NK-92 (cell line): ENCODE data around the gene TMEM150B.

Source experiments
- DNase-seq: peaks from one replicate; lab custom pipeline; 2025; ENCODE audit not compliant: unreplicated experiment; lab: John Stamatoyannopoulos, UW

Gene TMEM150B

DNA sequence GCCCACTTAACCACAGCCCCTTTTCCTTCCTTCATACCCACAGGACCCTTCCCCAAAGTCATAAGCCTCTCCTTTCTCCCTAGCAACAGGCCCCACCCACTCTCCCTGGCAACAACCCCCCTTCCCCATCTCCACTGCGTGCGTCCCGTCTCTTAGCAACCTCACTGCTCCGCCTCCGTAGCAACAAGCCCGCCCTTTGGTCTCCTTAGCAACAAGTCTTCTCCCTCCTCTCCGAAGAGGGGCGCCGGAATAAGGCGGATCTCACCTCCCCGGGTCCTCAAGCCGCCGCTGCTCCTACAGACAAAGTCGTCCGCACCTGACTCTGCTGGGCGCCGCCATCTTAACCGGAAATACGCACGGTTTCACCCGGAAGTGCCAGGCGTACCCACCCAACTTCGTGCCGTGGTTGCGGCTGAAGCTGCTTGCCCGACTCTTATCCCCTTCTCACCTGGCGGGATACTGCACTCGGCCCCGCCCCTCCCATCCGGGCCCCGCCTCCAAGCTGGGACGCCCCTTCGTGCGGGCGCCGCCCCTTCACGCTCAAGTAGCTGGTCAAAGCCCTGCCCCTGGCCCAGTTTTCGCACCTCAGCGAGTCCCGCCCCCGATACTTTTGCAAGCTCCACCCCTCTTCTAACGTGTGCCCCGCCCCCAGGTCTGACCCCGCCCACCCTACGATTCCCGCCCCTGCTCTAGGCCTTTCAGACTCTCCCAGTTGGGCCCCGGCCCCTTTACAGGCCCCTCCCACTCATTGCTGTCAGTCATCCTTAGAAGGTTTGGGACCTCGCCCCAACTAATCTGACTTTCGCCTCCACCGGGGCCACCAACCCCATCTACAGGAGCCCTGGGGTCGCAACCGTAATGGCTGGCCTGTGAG, 45.1 kb downstream of the TMEM150B start, which contains the start of gene HSPBP1:
Gene HSPBP1, minus strand, starts transcription at position 341 of the 874 bp plus-strand sequence. CDS start 502 bp downstream, outside the sequence.
- DNase-seq, result peak; percentile 46

DNA sequence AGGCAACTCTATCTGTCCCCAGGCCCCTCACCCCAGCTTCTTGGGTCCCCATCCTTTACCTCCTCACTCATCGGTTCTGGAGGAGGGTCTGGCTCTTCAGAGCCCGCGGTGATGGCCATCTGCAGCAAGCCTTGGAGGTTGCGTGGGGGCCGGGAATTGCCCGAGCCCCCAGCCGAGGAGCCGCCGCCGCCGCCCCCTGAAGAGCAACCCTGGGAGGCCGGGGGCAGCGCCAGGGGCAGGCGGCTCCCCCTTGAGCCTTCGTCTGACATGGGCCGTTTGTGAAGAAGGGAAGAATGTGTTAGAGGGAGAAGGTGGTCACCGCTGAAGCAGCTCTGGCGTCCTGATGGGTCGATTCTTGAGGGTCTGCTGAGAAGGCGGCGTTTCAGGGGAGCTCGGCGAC, 45.8 kb downstream of the TMEM150B start:
- no peak for DNase-seq

DNA sequence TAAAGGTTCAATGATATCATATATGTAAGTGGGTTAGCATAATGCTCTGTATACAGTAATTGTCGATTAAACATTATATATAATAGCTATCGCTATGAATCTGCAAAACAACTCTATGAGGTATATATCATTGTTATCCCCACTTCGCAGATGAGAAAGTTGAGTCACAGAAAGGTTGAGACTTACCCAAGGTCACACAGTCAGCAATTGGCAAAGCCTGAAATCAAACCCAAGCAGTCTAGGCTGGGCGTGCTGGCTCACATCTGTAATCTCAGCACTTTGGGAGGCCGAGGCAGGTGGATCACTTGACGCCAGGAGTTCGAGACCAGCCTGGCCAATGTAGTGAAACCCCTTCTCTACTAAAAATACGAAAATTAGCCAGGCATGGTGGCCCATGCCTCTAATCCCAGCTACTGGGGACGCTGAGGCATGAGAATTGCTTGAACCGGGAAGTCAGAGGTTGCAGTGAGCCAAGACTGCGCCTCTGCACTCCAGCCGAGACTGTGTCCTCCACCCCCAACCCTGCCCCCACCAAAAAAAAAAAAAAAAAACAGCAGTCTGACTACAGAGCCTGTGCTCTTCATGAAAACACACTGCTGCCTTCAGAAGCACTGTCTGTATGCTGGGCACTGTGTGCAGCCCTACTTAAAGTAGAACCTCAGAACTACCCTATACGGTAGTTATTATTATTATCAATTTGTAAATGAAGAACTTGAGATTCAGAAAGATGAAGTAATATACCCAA, 46.6 kb downstream of the TMEM150B start:
- no peak for DNase-seq

DNA sequence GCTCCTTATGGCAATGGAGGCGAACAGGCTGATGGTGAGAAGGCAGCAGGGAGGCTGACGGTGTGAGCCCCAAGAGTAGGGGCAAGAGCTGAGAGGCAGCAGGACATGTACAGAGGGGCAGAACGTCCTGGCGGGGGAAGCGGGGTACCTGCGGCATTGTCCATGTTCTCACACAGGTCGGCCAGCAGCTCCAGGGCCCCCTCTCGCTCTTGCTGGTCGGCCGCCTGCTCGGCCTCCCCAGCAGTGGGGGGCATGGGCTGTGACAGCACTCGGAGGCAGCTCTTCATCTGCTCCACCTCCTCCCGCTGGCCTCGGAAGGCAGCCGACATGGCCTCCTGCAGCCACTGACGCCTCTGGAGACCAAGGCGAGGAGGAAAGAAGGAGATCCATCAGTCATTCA, 47.6 kb downstream of the TMEM150B start:
- DNase-seq, result no peak

DNA sequence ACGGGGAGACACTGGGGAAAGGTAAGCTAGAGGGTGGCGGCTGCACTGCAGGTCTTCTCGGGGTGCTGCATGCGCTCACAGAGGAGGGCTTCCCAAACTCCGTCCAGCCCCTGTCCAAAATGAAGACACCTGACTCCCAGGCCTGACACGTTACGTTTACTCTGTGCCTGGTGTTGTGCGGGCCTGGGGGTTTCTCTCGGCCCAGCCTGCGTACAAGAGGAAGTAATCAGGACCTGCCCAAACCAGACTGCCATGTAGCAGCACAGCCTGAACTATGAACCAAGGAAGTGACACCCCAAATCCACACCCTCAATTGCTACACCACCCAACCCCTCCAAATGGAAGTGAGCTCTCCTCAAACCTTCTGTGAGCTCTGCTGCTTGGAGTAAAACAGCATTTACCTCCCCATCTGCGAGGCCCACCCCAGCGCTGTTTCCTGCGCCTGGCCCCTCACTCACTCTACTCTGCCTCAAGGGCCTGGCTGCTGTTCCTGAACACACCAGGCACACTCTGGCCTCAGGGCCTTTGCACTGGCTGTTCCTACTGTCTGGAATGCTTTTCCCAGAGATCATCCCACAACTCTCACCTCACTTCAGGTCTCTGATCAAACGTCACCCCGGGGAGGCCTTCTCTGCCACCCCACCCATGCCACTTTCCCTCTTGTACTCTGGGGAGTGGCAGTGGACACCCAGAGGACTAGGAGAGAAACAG, 48.3 kb downstream of the TMEM150B start:
- no peak for DNase-seq

DNA sequence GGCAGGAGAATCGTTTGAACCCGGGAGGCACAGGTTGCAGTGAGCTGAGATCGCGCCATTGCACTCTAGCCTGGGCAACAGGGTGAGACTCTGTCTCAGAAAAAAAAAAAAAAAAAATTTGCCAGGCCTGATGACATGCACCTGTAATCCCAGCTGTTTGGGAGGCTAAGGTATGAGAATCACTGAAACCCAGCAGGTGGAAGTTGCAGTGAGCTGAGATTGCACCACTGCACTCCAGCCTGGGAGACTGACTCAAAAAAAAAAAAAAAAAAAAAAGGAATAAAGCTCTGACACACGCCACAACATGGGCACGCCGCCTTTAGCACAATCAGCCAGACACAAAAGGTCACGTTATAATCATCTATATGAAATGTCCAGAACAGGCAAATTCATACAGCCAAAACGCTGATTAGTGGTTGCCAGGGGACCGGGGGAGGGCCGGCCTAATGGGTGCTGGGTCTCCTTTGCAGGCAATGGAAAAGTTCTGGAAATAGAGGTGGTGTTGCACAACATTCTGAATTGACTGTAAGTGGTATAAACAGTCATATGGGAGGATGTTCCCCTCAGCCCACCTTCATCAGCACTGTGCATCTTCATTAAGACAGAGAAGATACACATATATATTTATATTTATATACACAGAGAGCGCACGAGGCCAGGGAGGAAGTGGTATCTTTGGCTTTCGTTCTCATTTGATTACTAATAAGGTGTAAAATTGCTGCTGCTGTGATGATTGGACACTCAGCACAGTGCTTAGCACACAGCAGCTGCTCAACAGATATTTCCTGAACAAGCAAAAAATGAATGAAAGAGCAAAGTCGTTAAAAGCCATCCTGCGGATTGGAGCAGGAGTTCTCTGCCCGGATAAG, 49.1 kb downstream of the TMEM150B start:
- no peak for DNase-seq

DNA sequence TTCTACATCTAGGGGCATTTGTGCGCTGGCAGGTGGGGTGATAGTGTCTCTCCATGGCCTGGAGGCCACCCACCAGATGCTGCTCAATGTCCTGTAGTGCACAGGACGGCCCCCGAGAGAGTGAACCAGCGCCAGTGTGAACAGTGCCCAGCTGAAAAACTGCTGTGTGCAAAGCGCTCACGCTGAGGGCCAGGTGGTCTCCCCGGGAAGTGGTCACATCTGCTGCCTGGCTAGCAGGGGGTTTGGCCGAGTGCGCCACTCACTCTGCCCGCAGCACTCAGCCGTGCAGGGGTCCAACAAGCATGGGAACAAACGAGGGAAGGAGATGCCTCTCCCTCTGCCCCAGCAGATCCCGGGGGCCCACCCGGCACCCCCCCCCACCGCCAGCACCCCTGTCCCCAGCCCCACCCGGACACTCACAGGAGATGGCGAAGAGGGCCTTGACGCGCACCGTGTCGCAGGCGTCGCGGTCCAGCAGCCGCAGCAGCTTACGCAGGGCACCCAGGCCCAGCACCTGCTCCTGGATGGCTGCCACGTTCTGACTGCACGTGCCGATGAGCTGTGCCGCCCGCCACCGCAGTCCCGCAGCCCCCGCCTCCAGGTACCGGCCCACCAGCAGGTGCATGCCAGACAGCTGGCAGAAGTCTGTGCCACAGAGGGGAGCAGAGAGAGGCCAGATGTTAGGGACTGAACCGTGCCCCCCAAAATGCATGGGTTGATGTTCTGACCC, 51.0 kb downstream of the TMEM150B start:
- DNase-seq, result no peak

DNA sequence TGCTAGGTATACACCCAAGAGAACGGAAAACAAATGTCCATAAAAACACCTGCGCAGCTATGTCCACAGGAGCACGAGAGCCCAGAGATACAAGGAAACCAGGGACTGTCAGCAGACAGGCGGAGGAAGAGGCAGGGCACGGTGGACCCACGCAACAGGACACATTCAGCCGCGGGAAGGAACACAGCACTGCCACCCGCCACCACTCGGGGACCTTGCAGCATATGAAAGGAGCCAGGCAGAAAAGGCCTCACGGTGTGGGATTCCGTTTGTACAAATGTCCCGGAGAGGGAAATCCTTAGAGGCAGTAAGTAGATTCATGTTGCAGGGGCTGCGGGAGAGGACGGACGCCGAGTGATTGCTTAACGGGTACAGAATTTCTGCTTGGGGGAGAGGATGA, 53.0 kb downstream of the TMEM150B start:
- no peak for DNase-seq

DNA sequence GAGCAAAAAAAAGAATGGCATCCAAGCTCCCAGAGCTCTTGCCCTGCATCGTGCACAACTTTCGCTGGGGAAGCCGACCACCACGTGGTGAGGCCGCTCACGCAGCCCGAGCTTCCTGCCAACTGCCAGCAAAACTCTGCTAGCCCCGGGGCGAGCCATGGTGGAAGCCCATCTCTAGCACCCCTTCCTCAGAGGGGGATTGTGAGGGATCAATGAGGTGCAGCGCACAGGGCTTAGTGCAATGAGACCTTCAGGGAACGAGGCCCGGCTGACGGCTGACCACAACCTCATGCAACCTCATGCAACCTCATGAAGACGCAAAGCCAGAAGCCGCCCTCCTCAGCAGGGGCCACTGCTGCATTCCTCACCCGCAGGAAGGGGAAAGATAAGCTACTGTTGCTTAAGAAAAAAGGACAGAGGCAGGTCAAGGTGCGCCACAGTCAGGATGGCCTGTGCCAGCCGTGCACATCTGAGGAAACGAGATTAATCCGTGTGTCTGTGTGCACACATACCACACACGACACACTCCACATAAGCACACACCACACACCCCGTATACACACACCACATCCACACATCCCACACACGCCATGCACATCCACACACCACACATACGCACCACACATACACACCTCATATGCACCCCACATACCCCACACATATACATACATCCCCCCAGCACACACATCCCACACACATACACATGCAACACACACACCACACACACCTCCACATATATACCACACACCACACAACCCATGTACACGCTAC, 54.8 kb downstream of the TMEM150B start:
- no peak for DNase-seq

DNA sequence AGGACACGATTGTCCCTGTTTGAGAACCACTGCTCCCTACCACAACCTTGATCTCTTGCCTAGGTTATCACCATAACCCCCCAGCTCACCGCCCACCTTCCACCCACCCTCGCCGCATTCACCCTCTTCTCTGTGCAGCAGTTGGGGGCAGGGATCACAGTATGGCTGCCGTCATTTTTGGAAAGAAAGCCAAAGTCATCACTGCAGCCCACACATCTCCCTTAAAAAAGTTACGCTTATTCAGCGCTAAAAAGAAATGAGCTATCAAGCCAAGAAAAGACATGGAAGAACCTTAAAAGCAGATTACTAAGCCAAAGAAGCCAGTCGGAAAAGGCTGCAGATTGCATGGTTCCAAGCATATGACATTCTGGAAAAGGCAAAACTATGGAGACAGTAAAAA, 55.8 kb downstream of the TMEM150B start:
- DNase-seq, result no peak

DNA sequence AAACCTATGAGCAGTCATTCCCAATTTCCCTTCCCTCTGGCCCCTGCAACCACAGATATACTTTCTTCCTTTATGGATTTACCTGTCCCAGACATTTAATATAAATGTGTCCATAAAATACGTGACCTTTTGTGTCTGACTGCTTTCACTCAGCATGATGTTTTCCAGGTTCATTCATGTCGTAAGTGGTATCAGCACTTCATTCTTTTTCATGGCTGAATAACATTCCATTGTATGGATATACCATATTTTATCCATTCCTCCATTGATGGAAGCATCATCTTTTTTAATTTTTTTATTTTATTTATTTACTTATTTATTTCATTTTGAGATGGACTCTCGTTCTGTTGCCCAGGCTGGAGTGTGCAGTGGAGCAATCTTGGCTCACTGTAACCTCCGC, 58.3 kb downstream of the TMEM150B start:
- DNase-seq, result no peak

DNA sequence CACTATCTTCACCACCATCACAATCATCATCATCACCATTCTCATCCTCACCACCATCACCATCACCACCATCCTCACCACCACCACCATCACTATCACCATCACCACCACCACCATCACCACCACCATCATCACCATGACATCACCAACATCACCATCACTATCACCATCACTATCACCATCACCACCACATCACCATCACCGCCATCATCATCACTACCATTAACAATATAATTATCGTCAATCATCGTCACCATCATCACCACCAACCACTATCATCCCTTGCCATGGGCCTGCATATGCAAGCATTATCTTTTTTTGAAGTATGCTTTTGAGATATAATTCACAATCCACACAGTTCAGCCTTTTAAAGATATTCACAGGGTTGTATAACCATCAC, 58.7 kb downstream of the TMEM150B start:
- DNase-seq, result no peak

DNA sequence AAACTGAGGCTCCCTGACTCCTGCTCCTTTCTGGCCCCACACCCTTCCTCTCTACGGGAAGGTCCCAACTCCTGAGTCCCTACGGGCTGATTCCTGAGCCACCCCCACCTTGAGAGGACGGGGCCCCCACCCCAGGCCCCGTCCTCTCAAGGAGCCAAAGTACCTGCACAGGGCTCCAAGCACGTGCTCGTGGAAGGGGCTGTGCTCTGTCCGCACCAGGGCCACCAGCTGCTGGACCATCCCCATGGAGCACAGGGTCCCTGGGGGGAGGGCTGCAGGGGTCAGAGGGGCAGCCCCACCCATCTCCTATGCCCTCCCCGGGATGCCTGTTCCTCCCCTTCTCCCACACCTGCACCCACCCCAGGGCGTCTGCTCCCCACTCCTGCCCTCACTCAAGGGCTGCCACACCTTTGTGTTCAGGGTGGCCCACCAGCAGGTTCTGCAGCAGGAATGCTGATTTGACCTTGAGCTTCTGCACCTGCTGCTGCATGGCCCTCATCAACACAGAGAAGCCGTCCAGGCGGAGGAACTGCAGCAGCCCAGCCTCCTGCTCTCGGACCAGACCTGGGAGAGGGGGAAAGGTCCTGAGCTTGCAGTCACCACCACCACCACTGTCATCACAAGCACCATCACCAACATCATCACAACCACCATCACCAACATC, 59.3 kb downstream of the TMEM150B start:
- no peak for DNase-seq

DNA sequence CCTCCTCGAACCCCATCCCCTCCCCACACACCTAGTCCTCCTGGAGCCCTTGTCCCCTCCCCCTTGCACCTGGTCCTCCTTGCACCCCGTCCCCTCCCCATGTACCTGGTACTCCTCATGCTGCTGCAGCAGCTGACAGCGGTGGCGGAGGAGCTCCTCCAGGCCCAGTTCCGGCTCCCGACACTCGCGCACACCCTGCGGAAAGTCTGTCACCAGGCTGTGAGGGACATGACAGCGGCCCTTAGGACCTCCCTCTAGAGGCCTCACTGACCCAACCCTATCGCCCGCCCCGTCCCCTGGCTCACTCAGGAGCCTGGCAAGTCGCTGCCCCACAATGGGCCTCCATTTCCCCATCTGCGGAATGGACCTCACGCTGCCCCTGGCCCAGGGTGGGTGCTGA, 60.0 kb downstream of the TMEM150B start:
- DNase-seq, result no peak

DNA sequence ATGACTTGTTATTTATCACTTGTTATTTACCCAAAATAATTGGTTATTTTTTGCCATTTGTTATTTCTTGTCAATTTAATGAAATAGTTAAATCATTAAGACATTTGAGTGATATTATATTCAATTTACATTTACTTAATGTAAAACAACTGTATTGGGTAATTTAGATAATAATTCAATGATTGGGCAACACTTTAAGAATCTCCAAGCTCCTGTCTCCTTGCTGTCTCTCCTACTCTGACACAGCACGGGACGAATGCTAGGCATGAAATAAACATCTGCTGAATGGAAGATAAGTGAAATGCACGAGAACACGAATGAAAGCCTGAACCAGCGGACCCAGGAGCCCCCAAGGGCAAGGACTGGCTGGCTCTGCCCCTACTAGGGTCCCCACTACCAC, 60.6 kb downstream of the TMEM150B start:
- no peak for DNase-seq
